HL-60 (cell line): Measurements from ENCODE around the gene SHOC1.
"Not testable (repeated sequence)": the region's sequence is repeated elsewhere in the genome, so short reads cannot be mapped to it uniquely, and the experiment has no call there.

ENCODE experiments used
- DNase-seq, 2 experiments: peaks; one replicate each; pipeline ENCODE4 v3.0.0-alpha.2; 2010 to 2020; ENCODE audit warnings: low read depth in 1 of 2, low spot score in 1 of 2
- H3K27ac ChIP-seq: fragments of 250-450 bp; sonication (Bioruptor Pico); replicated peaks from 2 replicates; pipeline ENCODE4 v1.5.1; 2020; ENCODE audit warnings: mild to moderate bottlenecking, moderate library complexity
- H3K27me3 ChIP-seq: fragments of 250-450 bp; sonication (Bioruptor Pico); 2 replicates; pipeline ENCODE4 v1.5.1; 2021; ENCODE audit warnings: mild to moderate bottlenecking, moderate library complexity; ENCODE audit not compliant: insufficient read depth, poor library complexity, severe bottlenecking
- H3K4me3 ChIP-seq: replicated peaks from 2 replicates; pipeline ENCODE4 v1.5.1; 2011; ENCODE audit warnings: mild to moderate bottlenecking, control low read depth, low read length; ENCODE audit not compliant: insufficient read depth
- CTCF ChIP-seq: IDR thresholded peaks from one replicate; pipeline ENCODE4 v1.5.1; 2011; ENCODE audit warnings: low read length, control low read depth, inconsistent platforms; ENCODE audit not compliant: insufficient read depth
- GABPA ChIP-seq: IDR thresholded peaks from 2 replicates; pipeline ENCODE4 v1.6.1; 2012; ENCODE audit warnings: low read depth
- POLR2AphosphoS5 ChIP-seq: IDR thresholded peaks from 2 replicates; pipeline ENCODE4 v1.6.1; 2012; ENCODE audit warnings: low read depth
- SPI1 ChIP-seq: IDR thresholded peaks from 2 replicates; pipeline ENCODE4 v1.6.1; 2012; ENCODE audit warnings: low read depth, mild to moderate bottlenecking, borderline replicate concordance
- TF ChIP-seq, protein P1 (sequence below): IDR thresholded peaks from 2 replicates; pipeline ENCODE4 v1.6.1; 2012; ENCODE audit warnings: low read depth; ENCODE audit not compliant: insufficient replicate concordance

Gene SHOC1

GRCh38 chr9:111798786-111799185 lies 4.0 kb upstream of the SHOC1 start:
- TF ChIP-seq GABPA: no peak
- TF ChIP-seq, protein P1, sequence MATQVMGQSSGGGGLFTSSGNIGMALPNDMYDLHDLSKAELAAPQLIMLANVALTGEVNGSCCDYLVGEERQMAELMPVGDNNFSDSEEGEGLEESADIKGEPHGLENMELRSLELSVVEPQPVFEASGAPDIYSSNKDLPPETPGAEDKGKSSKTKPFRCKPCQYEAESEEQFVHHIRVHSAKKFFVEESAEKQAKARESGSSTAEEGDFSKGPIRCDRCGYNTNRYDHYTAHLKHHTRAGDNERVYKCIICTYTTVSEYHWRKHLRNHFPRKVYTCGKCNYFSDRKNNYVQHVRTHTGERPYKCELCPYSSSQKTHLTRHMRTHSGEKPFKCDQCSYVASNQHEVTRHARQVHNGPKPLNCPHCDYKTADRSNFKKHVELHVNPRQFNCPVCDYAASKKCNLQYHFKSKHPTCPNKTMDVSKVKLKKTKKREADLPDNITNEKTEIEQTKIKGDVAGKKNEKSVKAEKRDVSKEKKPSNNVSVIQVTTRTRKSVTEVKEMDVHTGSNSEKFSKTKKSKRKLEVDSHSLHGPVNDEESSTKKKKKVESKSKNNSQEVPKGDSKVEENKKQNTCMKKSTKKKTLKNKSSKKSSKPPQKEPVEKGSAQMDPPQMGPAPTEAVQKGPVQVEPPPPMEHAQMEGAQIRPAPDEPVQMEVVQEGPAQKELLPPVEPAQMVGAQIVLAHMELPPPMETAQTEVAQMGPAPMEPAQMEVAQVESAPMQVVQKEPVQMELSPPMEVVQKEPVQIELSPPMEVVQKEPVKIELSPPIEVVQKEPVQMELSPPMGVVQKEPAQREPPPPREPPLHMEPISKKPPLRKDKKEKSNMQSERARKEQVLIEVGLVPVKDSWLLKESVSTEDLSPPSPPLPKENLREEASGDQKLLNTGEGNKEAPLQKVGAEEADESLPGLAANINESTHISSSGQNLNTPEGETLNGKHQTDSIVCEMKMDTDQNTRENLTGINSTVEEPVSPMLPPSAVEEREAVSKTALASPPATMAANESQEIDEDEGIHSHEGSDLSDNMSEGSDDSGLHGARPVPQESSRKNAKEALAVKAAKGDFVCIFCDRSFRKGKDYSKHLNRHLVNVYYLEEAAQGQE: no peak
- no peak for TF ChIP-seq POLR2AphosphoS5
- no peak for TF ChIP-seq CTCF
- TF ChIP-seq SPI1: no peak
- Histone ChIP-seq H3K27ac (no peak overlapping the region), H3K27me3 (no peaks in the 10 kb centered on the region), H3K4me3 (no peak overlapping the region)
- DNase-seq: no peak

DNA sequence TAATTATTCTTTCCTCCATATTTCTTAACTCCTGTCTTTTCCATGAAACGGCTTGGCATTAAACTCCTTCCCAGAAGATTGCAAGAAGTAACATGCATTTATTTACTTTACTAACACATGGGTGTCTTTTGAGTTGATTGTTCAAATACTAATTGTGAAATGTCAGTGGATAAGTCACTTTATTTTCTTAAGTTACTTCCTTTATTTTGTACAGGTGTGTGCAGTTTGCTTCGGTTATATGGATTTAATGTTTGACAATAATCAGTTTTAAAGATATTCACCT lies 761 bp upstream of the SHOC1 start:
- no peak overlapping the region for H3K27ac ChIP-seq
- no peak overlapping the region for H3K4me3 ChIP-seq
- no peaks in the 10 kb centered on the region for H3K27me3 ChIP-seq
- DNase-seq: no peak
- TF ChIP-seq SPI1 (no peak), GABPA (no peak)

GRCh38 chr9:111791821-111792220 lies 2.9 kb downstream of the SHOC1 start:
- peak overlapping the region; percentile 51 for H3K27ac ChIP-seq
- peak in 1 of 2 experiments; percentile 45 for DNase-seq
- not testable (repeated sequence) for H3K4me3 ChIP-seq, H3K27me3 ChIP-seq

DNA sequence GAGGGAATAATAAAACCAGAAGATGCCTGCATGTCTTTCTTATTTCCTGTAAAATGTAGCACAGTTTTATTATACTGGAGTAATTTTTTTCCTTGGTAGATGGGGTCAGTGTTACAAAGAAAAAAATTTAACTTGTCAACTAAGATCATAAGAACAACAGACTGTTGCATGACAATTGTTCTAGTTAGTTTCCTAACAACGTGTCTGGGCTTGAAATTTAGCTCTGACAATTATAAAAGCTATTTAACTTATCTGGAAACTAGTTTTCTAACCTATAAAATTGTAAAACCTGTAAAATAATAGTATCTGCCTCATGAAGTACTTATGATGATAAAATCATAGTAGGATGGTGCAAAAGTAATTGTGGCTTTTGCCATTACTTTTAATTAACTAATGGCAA lies 4.9 kb downstream of the SHOC1 start:
- no peak overlapping the region for H3K27ac ChIP-seq
- TF ChIP-seq SPI1 (no peak), GABPA (no peak)
- DNase-seq: no peak
- H3K4me3 ChIP-seq: no peak overlapping the region
- no peaks in the 10 kb centered on the region for H3K27me3 ChIP-seq

- DNase-seq: no peak
- H3K27me3 ChIP-seq: no peaks in the 10 kb centered on the region
- TF ChIP-seq, protein P1: no peak
- no peak for TF ChIP-seq GABPA
- no peak for TF ChIP-seq SPI1
- no peak for TF ChIP-seq POLR2AphosphoS5
- no peak for TF ChIP-seq CTCF
- no peak overlapping the region for H3K27ac ChIP-seq
- H3K4me3 ChIP-seq: no peak overlapping the region
Measured at GRCh38 chr9:111783857-111784256, 10.9 kb downstream of the SHOC1 start.
